Measurements from ENCODE around the gene RFC5. TPM values are rescaled to one million over a fixed set of nuclear protein-coding genes. Genes with fewer than 3 reads are reported as not detected.

RFC5 gene
- total RNA-seq, 1 donor from 2014 or later: 5.8 TPM

DNA sequence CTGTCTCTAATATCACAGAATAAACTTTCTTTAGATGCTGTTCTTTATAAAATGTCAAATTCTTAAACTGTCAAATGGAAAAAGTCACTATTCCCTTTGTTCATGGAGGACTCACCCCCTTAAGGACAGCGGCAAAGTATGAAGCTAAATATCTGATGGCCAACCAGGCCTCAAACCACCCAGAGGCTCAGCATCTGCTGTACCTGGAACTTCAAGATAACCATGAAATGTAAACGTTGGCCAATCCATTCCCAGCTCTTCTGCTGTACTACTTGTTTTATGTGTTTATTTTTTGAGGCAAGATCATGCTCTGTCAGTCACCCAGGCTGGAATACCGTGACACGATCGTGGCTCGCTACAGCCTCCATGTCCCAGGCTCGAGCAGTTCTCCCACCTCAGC lies 15.7 kb downstream of the RFC5 start:
- Histone ChIP-seq H3K9ac (ENCODE audit: low read length) (no peak overlapping the region), H2AFZ (ENCODE audit: low read depth, low read length) (no peak overlapping the region), H3K9me3 (ENCODE audit: insufficient read depth, low read depth, low read length) (no peaks in the 10 kb centered on the region), H3K4me3 (ENCODE audit: insufficient read depth, low read depth, low read length) (no peak overlapping the region), H3K27me3 (ENCODE audit: insufficient read depth, low read length) (no peaks in the 10 kb centered on the region), H3K36me3 (ENCODE audit: insufficient read depth, low read length) (peaks cover 64% of the 10 kb centered on the region), H3K27ac (ENCODE audit: low read depth, low read length) (no peak overlapping the region), H4K20me1 (ENCODE audit: insufficient read depth, low read length) (peaks cover 26% of the 10 kb centered on the region), H3K79me2 (ENCODE audit: insufficient read depth, low read length) (peaks cover 4% of the 10 kb centered on the region), H3K4me2 (ENCODE audit: low read length) (no peak overlapping the region), H3K4me1 (ENCODE audit: insufficient read depth, low read length) (peaks cover 8% of the 10 kb centered on the region)
- TF ChIP-seq, protein P1, sequence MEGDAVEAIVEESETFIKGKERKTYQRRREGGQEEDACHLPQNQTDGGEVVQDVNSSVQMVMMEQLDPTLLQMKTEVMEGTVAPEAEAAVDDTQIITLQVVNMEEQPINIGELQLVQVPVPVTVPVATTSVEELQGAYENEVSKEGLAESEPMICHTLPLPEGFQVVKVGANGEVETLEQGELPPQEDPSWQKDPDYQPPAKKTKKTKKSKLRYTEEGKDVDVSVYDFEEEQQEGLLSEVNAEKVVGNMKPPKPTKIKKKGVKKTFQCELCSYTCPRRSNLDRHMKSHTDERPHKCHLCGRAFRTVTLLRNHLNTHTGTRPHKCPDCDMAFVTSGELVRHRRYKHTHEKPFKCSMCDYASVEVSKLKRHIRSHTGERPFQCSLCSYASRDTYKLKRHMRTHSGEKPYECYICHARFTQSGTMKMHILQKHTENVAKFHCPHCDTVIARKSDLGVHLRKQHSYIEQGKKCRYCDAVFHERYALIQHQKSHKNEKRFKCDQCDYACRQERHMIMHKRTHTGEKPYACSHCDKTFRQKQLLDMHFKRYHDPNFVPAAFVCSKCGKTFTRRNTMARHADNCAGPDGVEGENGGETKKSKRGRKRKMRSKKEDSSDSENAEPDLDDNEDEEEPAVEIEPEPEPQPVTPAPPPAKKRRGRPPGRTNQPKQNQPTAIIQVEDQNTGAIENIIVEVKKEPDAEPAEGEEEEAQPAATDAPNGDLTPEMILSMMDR (IDR thresholded peaks at IDR 0.05; ENCODE audit: insufficient read depth, low read depth, low read length): no peak
- DNase-seq (ENCODE audit: low read depth) (no peak), FAIRE-seq (no peak)
- peaks cover 4% of the 10 kb centered on the region for H3K4me1 Mint-ChIP-seq (ENCODE audit: low read depth, unreplicated experiment)
- H3K9me3 Mint-ChIP-seq (ENCODE audit: unreplicated experiment): no peaks in the 10 kb centered on the region
- no peak overlapping the region for H3K4me3 Mint-ChIP-seq (ENCODE audit: unreplicated experiment)
- H3K27ac Mint-ChIP-seq (ENCODE audit: unreplicated experiment): no peak overlapping the region
- peaks cover 10% of the 10 kb centered on the region for H3K36me3 Mint-ChIP-seq (ENCODE audit: low read depth, unreplicated experiment)
- H3K27me3 Mint-ChIP-seq (ENCODE audit: low read depth, unreplicated experiment): no peaks in the 10 kb centered on the region

DNA sequence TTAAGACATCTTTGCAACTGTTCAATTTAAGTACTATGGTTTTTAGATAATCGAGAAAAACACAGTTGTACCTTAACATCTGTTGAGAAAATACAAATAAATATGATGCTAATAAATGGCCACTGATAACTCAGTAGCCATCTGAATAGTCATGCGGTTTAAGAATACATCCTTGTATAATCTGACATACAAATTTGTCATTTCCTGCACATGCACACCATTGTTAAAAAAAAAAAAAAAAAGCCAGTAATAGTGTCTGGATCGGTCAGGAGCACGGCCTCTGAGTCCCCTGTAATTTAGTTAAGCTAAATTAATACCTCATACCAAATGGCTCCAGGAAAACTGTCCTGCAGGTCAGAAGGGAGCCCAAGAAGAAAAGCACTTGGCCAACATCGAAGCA lies 16.8 kb downstream of the RFC5 start:
- H3K4me3 Mint-ChIP-seq (ENCODE audit: unreplicated experiment): no peak overlapping the region
- Histone ChIP-seq H3K9ac (ENCODE audit: low read length) (no peak overlapping the region), H3K79me2 (ENCODE audit: insufficient read depth, low read length) (peaks cover 4% of the 10 kb centered on the region), H3K4me1 (ENCODE audit: insufficient read depth, low read length) (peaks cover 8% of the 10 kb centered on the region), H3K9me3 (ENCODE audit: insufficient read depth, low read depth, low read length) (no peaks in the 10 kb centered on the region), H4K20me1 (ENCODE audit: insufficient read depth, low read length) (peaks cover 26% of the 10 kb centered on the region), H3K36me3 (ENCODE audit: insufficient read depth, low read length) (peaks cover 67% of the 10 kb centered on the region), H2AFZ (ENCODE audit: low read depth, low read length) (no peak overlapping the region), H3K27me3 (ENCODE audit: insufficient read depth, low read length) (no peaks in the 10 kb centered on the region), H3K4me3 (ENCODE audit: insufficient read depth, low read depth, low read length) (no peak overlapping the region), H3K4me2 (ENCODE audit: low read length) (peak overlapping the region; percentile 30), H3K27ac (ENCODE audit: low read depth, low read length) (peak overlapping the region; percentile 22)
- no peaks in the 10 kb centered on the region for H3K9me3 Mint-ChIP-seq (ENCODE audit: unreplicated experiment)
- peaks cover 10% of the 10 kb centered on the region for H3K36me3 Mint-ChIP-seq (ENCODE audit: low read depth, unreplicated experiment)
- FAIRE-seq (no peak), DNase-seq (ENCODE audit: low read depth) (no peak)
- TF ChIP-seq, protein P1 (IDR thresholded peaks at IDR 0.05; ENCODE audit: insufficient read depth, low read depth, low read length): no peak
- no peak for TF ChIP-seq EZH2 (IDR thresholded peaks at IDR 0.05; ENCODE audit: insufficient read depth, low read length)
- H3K27ac Mint-ChIP-seq (ENCODE audit: unreplicated experiment): no peak overlapping the region
- H3K4me1 Mint-ChIP-seq (ENCODE audit: low read depth, unreplicated experiment): peaks cover 4% of the 10 kb centered on the region
- H3K27me3 Mint-ChIP-seq (ENCODE audit: low read depth, unreplicated experiment): no peaks in the 10 kb centered on the region

DNA sequence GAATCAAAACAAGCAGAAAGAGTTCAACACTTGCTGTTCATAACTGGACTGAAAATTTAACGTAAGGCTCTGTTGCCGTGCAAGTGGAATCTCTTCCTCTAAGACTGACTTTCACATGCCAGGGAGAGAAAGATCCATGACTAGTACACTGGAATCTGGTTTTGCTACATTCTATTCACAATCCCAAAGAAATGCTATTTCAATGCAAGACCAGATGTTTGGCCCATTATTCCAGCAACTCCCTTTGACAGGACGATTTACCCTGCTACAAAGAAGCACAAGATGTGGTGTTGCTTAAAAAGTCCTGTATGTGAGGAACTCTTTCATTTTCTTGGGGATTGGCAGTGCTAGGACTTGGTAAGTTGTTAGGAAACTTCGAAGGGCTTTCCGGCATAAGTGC lies 17.4 kb downstream of the RFC5 start:
- Mint-ChIP-seq H3K4me1 (ENCODE audit: low read depth, unreplicated experiment) (peaks cover 4% of the 10 kb centered on the region), H3K9me3 (ENCODE audit: unreplicated experiment) (no peaks in the 10 kb centered on the region), H3K4me3 (ENCODE audit: unreplicated experiment) (no peak overlapping the region), H3K27ac (ENCODE audit: unreplicated experiment) (no peak overlapping the region), H3K36me3 (ENCODE audit: low read depth, unreplicated experiment) (peaks cover 7% of the 10 kb centered on the region), H3K27me3 (ENCODE audit: low read depth, unreplicated experiment) (no peaks in the 10 kb centered on the region)
- H2AFZ ChIP-seq (ENCODE audit: low read depth, low read length): no peak overlapping the region
- H3K4me1 ChIP-seq (ENCODE audit: insufficient read depth, low read length): peaks cover 8% of the 10 kb centered on the region
- H3K9ac ChIP-seq (ENCODE audit: low read length): no peak overlapping the region
- H3K79me2 ChIP-seq (ENCODE audit: insufficient read depth, low read length): peaks cover 4% of the 10 kb centered on the region
- H3K4me3 ChIP-seq (ENCODE audit: insufficient read depth, low read depth, low read length): no peak overlapping the region
- H3K36me3 ChIP-seq (ENCODE audit: insufficient read depth, low read length): peaks cover 68% of the 10 kb centered on the region
- FAIRE-seq (peak; percentile 55), DNase-seq (ENCODE audit: low read depth) (no peak)
- H3K4me2 ChIP-seq (ENCODE audit: low read length): peak overlapping the region; percentile 30
- no peaks in the 10 kb centered on the region for H3K9me3 ChIP-seq (ENCODE audit: insufficient read depth, low read depth, low read length)
- no peaks in the 10 kb centered on the region for H3K27me3 ChIP-seq (ENCODE audit: insufficient read depth, low read length)
- H3K27ac ChIP-seq (ENCODE audit: low read depth, low read length): peak overlapping the region; percentile 22
- H4K20me1 ChIP-seq (ENCODE audit: insufficient read depth, low read length): peaks cover 28% of the 10 kb centered on the region
- TF ChIP-seq, protein P1 (IDR thresholded peaks at IDR 0.05; ENCODE audit: insufficient read depth, low read depth, low read length): no peak
- no peak for TF ChIP-seq EZH2 (IDR thresholded peaks at IDR 0.05; ENCODE audit: insufficient read depth, low read length)
